ENCODE data around the gene MAMDC4. TPM values are rescaled to one million over a fixed set of nuclear protein-coding genes. Genes with fewer than 3 reads are reported as not detected.
A peak's percentile ranks its signal among the peaks of the same experiment; 100 is the strongest.

The MAMDC4 gene
- total RNA-seq, 2 donors from 2014 or later = 6.8 to 15.4 TPM

- 67 to 75% methylated on average over 76 to 98 of the region's 98 CpGs for WGBS, 2 experiments (ENCODE audit: insufficient coverage in 1 of 2, insufficient read length in 1 of 2)
- peak overlapping the region; percentile 78 for H3K4me3 Mint-ChIP-seq
- peaks cover 2% of the 10 kb centered on the region for H3K4me1 Mint-ChIP-seq
- peak; percentile 70 for DNase-seq
- no peak for TF ChIP-seq CTCF (conservative IDR thresholded peaks at IDR 0.05)
- Histone ChIP-seq H3K27me3 (ENCODE audit: control insufficient read depth, insufficient read depth, low read length, poor library complexity, severe bottlenecking) (no peaks in the 10 kb centered on the region), H3K4me3 (ENCODE audit: low read length) (no peak overlapping the region), H3K9me3 (ENCODE audit: control insufficient read depth, low read length) (no peaks in the 10 kb centered on the region), H3K4me1 (ENCODE audit: control insufficient read depth, insufficient read depth, low read length) (peaks cover 8% of the 10 kb centered on the region), H3K9ac (ENCODE audit: extremely low read depth, low read length, poor library complexity, severe bottlenecking) (no peak overlapping the region), H3K27ac (ENCODE audit: low read depth, low read length) (no peak overlapping the region), H3K36me3 (ENCODE audit: control insufficient read depth, insufficient read depth, low read length) (peaks cover 9% of the 10 kb centered on the region)
- peaks cover 12% of the 10 kb centered on the region for H3K9me3 Mint-ChIP-seq
- no peak overlapping the region for H3K27ac Mint-ChIP-seq
- H3K27me3 Mint-ChIP-seq (ENCODE audit: insufficient read depth) = peaks cover 33% of the 10 kb centered on the region
- no peaks in the 10 kb centered on the region for H3K36me3 Mint-ChIP-seq (ENCODE audit: low read depth)
Observed at GRCh38 chr9:136846376-136847087, 5.6 kb upstream of the MAMDC4 start.

GRCh38 chr9:136847088-136847825 lies 4.9 kb upstream of the MAMDC4 start:
- 20 to 75% methylated on average over 31 to 66 of the region's 75 CpGs for WGBS, 2 experiments (ENCODE audit: insufficient coverage in 1 of 2, insufficient read length in 1 of 2)

More at GRCh38 chr9:136847088-136847825, 4.9 kb upstream of the MAMDC4 start:
- Mint-ChIP-seq H3K36me3 (ENCODE audit: low read depth) (no peaks in the 10 kb centered on the region), H3K27me3 (ENCODE audit: insufficient read depth) (peaks cover 33% of the 10 kb centered on the region), H3K4me1 (peaks cover 2% of the 10 kb centered on the region), H3K9me3 (peaks cover 12% of the 10 kb centered on the region), H3K27ac (peak overlapping the region; percentile 89), H3K4me3 (peak overlapping the region; percentile 78)
- no peaks in the 10 kb centered on the region for H3K9me3 ChIP-seq (ENCODE audit: control insufficient read depth, low read length)
- peak; percentile 95 for DNase-seq
- peak overlapping the region; percentile 89 for H3K27ac ChIP-seq (ENCODE audit: low read depth, low read length)
- no peak for TF ChIP-seq CTCF (conservative IDR thresholded peaks at IDR 0.05)
- peaks cover 8% of the 10 kb centered on the region for H3K4me1 ChIP-seq (ENCODE audit: control insufficient read depth, insufficient read depth, low read length)
- H3K36me3 ChIP-seq (ENCODE audit: control insufficient read depth, insufficient read depth, low read length) = peaks cover 10% of the 10 kb centered on the region
- no peaks in the 10 kb centered on the region for H3K27me3 ChIP-seq (ENCODE audit: control insufficient read depth, insufficient read depth, low read length, poor library complexity, severe bottlenecking)
- peak overlapping the region; percentile 74 for H3K9ac ChIP-seq (ENCODE audit: extremely low read depth, low read length, poor library complexity, severe bottlenecking)
- peak overlapping the region; percentile 93 for H3K4me3 ChIP-seq (ENCODE audit: low read length)

Measured in endodermal cell (in vitro differentiated cells).